ENCODE measurements around the gene IL17D.
"Not testable (repeated sequence)": the region's sequence is repeated elsewhere in the genome, so short reads cannot be mapped to it uniquely, and the experiment has no call there.

The IL17D gene

DNA sequence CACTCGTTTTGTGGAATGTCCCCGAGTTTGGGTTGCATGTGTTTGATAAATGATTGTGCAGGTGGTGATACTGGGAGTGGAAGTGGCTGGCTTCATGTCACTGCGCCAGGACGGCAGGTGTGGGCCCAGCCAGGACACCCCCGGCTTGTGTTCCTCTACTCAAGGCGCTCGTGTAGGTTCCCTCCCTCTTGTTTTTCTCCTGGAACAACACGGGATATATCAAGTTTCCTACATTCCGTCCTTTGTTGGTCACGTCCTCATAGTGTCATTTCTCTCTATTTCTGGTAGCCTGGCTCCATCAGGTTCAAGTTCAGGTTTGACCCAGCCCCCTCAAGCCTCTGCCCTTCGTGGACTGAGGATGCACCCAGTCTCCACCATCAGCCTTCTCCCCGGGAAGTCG, 16.3 kb downstream of the IL17D start:
- H3K27me3 ChIP-seq (ENCODE audit: control insufficient read depth, insufficient read depth, low read length) = peaks cover 31% of the 10 kb centered on the region
- no peaks in the 10 kb centered on the region for H3K9me3 ChIP-seq (ENCODE audit: control insufficient read depth, insufficient read depth, low read length)
- no peak overlapping the region for H3K9ac ChIP-seq (ENCODE audit: low read depth, low read length)
- H3K4me3 ChIP-seq (ENCODE audit: low read depth, low read length) = no peak overlapping the region
- no peaks in the 10 kb centered on the region for H3K36me3 ChIP-seq (ENCODE audit: control insufficient read depth, insufficient read depth, low read length)
- peaks cover 5% of the 10 kb centered on the region; the same call in 1 of the 2 replicates for H3K4me1 ChIP-seq (ENCODE audit: control insufficient read depth, insufficient read depth, low read length)
- H3K27ac ChIP-seq (ENCODE audit: low read depth, low read length) = no peak overlapping the region

DNA sequence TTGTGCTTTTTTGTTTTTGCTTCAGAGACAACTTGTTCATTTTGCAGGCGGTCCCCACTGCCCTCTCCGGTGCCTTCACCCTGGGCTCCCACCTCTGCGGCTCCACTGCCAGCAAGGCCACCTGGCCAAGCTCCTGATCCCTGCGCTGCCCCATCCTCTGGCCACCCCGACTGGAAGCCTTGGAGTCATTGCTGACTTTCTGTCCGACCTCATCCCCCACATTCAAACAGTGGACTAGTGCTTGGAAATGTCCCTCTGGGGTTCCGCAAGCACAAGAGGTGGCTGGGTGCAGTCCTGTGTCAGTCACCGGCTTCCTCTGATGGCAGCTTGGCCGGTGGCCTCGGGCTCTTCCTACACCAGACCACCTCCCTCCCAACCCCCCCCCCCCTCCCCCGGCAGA, 17.0 kb downstream of the IL17D start:
- Histone ChIP-seq H3K9ac (ENCODE audit: low read depth, low read length) (no peak overlapping the region), H3K36me3 (ENCODE audit: control insufficient read depth, insufficient read depth, low read length) (no peaks in the 10 kb centered on the region), H3K27me3 (ENCODE audit: control insufficient read depth, insufficient read depth, low read length) (peaks cover 31% of the 10 kb centered on the region), H3K4me3 (ENCODE audit: low read depth, low read length) (no peak overlapping the region), H3K4me1 (ENCODE audit: control insufficient read depth, insufficient read depth, low read length) (peaks cover 5% of the 10 kb centered on the region; the same call in 1 of the 2 replicates), H3K9me3 (ENCODE audit: control insufficient read depth, insufficient read depth, low read length) (no peaks in the 10 kb centered on the region), H3K27ac (ENCODE audit: low read depth, low read length) (no peak overlapping the region)

DNA sequence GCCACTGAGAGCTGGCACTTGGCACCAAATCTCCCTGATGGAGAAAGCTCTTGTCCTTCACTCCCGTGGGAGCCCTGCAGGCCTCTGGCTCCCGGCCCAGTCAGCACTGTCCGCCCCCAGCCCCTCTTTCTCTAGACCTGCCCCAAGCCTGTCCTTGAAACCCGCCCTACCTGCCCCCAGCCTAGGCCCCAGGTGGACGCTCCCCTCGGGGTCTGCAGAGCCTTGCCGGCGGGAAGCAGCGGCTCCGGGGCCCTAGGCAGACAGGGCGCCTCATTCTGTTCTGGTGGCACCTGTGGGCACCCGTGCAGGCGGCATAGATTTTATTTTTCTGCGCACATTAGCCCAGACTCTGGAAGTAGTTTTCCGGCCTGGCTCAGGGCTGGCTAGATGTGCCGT, 17.6 kb downstream of the IL17D start:
- no peaks in the 10 kb centered on the region for H3K36me3 ChIP-seq (ENCODE audit: control insufficient read depth, insufficient read depth, low read length)
- peak overlapping the region; percentile 62; the same call in 1 of the 2 replicates for H3K4me3 ChIP-seq (ENCODE audit: low read depth, low read length)
- no peaks in the 10 kb centered on the region for H3K9me3 ChIP-seq (ENCODE audit: control insufficient read depth, insufficient read depth, low read length)
- H3K27ac ChIP-seq (ENCODE audit: low read depth, low read length) = no peak overlapping the region
- peaks cover 31% of the 10 kb centered on the region for H3K27me3 ChIP-seq (ENCODE audit: control insufficient read depth, insufficient read depth, low read length)
- H3K4me1 ChIP-seq (ENCODE audit: control insufficient read depth, insufficient read depth, low read length) = peaks cover 5% of the 10 kb centered on the region; the same call in 1 of the 2 replicates
- no peak overlapping the region for H3K9ac ChIP-seq (ENCODE audit: low read depth, low read length)

DNA sequence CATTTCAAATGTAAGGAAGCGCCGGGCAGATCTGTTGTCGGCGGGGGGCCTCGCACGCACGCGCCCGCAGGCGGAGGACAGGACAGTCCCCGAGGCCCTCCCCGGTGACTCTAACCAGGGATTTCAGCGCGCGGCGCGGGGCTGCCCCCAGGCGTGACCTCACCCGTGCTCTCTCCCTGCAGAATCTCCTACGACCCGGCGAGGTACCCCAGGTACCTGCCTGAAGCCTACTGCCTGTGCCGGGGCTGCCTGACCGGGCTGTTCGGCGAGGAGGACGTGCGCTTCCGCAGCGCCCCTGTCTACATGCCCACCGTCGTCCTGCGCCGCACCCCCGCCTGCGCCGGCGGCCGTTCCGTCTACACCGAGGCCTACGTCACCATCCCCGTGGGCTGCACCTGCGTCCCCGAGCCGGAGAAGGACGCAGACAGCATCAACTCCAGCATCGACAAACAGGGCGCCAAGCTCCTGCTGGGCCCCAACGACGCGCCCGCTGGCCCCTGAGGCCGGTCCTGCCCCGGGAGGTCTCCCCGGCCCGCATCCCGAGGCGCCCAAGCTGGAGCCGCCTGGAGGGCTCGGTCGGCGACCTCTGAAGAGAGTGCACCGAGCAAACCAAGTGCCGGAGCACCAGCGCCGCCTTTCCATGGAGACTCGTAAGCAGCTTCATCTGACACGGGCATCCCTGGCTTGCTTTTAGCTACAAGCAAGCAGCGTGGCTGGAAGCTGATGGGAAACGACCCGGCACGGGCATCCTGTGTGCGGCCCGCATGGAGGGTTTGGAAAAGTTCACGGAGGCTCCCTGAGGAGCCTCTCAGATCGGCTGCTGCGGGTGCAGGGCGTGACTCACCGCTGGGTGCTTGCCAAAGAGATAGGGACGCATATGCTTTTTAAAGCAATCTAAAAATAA, 18.2 kb downstream of the IL17D start:
- Histone ChIP-seq H3K9ac (ENCODE audit: low read depth, low read length) (peak overlapping the region; percentile 31; the same call in 1 of the 2 replicates), H3K27me3 (ENCODE audit: control insufficient read depth, insufficient read depth, low read length) (peaks cover 31% of the 10 kb centered on the region), H3K27ac (ENCODE audit: low read depth, low read length) (no peak overlapping the region), H3K36me3 (ENCODE audit: control insufficient read depth, insufficient read depth, low read length) (no peaks in the 10 kb centered on the region), H3K4me3 (ENCODE audit: low read depth, low read length) (peak overlapping the region; percentile 62), H3K9me3 (ENCODE audit: control insufficient read depth, insufficient read depth, low read length) (no peaks in the 10 kb centered on the region), H3K4me1 (ENCODE audit: control insufficient read depth, insufficient read depth, low read length) (peaks cover 5% of the 10 kb centered on the region; the same call in 1 of the 2 replicates)

DNA sequence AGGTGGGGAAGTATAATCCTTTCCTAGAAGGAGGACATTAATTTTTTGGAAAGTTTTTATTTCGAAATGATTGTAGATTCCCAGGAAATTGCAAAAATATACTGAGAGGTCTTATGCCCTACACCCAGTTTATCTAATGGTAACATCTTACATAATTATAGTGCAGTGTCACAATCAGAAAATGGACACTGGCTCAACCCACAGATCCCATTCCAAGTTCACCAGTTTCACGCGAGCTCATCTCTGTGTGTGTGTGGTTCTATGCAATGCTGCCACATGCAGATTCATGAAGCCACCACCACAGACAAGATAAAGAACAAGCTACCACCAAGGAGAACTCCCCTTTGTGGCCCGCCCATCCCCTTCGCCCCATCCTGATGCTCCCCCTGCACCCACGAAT, 24.4 kb downstream of the IL17D start:
- H3K27ac ChIP-seq (ENCODE audit: low read depth, low read length) = no peak overlapping the region
- no peak overlapping the region for H3K9ac ChIP-seq (ENCODE audit: low read depth, low read length)
- no peaks in the 10 kb centered on the region for H3K36me3 ChIP-seq (ENCODE audit: control insufficient read depth, insufficient read depth, low read length)
- H3K27me3 ChIP-seq (ENCODE audit: control insufficient read depth, insufficient read depth, low read length) = peaks cover 5% of the 10 kb centered on the region
- no peaks in the 10 kb centered on the region for H3K9me3 ChIP-seq (ENCODE audit: control insufficient read depth, insufficient read depth, low read length)
- H3K4me1 ChIP-seq (ENCODE audit: control insufficient read depth, insufficient read depth, low read length) = no peaks in the 10 kb centered on the region
- no peak overlapping the region for H3K4me3 ChIP-seq (ENCODE audit: low read depth, low read length)

DNA sequence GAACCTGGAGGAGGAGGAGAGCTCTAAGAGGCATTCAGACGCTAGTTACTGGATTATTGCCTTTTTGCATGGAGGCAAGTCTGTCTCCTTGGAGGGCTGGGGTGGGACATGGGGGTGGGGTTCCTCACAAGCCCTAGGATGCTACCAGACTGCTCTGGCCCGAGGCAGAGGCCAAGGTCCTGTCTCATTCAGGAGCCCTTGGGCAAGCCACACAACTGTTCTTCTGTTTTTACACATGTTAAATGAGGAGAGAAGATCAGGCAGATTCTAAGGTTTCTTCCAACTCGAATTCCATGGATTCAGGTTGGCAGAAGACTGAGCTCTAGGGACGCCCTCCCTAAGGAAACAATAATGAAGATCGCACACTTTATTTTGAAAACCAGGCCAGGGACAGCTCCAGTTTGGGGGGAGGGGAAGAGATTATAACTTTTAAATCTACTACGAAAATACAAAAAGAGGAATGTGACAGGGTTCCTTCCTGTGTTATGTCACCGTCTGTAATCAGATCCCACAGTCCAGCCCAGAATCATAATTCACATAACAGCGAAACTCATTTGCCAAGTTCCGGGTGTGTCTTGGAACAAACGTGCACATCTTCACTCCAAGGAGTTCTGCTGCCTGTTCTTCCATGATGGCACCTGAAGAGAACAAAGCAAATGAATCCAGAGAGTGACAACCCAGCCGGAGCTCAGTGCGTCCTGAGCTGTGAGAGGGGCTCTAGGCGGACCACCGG, 25.2 kb downstream of the IL17D start:
- Histone ChIP-seq H3K9ac (ENCODE audit: low read depth, low read length) (no peak overlapping the region), H3K27ac (ENCODE audit: low read depth, low read length) (no peak overlapping the region), H3K9me3 (ENCODE audit: control insufficient read depth, insufficient read depth, low read length) (no peaks in the 10 kb centered on the region), H3K27me3 (ENCODE audit: control insufficient read depth, insufficient read depth, low read length) (no peaks in the 10 kb centered on the region), H3K36me3 (ENCODE audit: control insufficient read depth, insufficient read depth, low read length) (no peaks in the 10 kb centered on the region), H3K4me3 (ENCODE audit: low read depth, low read length) (no peak overlapping the region), H3K4me1 (ENCODE audit: control insufficient read depth, insufficient read depth, low read length) (no peaks in the 10 kb centered on the region)

DNA sequence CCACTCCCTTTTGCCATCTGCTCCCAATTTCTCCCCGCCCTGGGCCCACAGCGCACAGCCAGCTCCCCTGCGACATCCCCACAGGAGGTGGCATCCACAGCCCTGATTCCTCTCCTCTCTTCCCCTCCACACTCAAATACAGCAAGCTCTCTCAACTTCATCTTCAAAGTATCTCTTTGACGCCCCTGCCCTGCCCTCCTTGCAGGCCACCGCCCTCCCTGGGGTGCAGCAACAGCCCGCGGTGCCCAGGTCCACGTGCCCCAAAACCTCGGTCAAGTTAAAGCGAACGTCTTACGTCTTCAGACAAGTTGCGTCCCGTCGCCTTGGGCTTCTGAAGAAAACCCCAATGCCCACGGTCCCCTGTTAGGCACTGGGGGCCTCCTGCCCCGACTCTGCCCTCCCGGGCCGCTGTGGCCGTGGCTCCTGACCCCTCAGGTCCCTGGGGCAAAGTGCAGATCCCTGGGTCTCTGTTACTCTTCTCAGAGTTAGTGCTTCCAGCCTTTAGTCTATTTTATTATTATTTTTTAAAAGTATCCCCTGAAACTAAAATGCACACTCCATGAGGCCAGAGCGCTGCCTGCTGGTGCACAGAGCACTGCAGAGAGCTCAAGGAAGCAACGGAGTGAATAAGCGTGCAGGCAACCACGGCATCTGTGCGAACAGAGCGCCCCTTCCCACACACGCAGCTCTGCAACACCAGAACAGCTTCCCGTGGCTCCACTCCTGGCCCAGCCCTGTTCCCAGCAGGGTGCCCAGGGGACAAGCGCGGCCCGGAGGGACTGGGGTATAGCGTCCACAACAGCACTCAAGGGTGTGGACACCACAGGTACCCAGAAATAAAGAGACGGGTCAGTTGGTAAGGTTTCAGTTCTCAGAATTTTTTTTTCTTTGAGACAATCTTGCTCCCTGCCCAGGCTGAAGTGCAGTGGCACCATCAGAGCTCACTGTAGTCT, 26.4 kb downstream of the IL17D start:
- no peaks in the 10 kb centered on the region for H3K9me3 ChIP-seq (ENCODE audit: control insufficient read depth, insufficient read depth, low read length)
- no peak overlapping the region for H3K27ac ChIP-seq (ENCODE audit: low read depth, low read length)
- H3K4me1 ChIP-seq (ENCODE audit: control insufficient read depth, insufficient read depth, low read length) = no peaks in the 10 kb centered on the region
- H3K9ac ChIP-seq (ENCODE audit: low read depth, low read length) = no peak overlapping the region
- H3K36me3 ChIP-seq (ENCODE audit: control insufficient read depth, insufficient read depth, low read length) = no peaks in the 10 kb centered on the region
- H3K4me3 ChIP-seq (ENCODE audit: low read depth, low read length) = no peak overlapping the region
- no peaks in the 10 kb centered on the region for H3K27me3 ChIP-seq (ENCODE audit: control insufficient read depth, insufficient read depth, low read length)

DNA sequence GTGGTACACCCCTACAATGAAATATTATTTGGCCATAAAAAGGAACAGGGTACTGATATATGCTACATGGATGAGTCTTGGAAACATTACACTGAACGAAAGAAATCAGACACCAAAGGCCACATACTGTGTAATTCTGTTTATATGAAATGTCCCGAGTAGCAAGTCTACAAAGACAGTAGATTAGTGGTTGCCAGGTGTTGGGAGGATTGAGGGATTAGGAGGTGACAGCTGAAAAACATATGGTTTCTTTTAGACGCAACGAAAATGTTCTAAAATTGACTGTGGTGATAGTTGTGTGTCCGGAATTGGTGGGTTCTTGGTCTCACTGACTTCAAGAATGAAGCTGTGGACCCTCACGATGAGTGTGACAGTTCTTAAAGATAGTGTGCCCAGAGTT, 35.1 kb downstream of the IL17D start:
- no peaks in the 10 kb centered on the region for H3K9me3 ChIP-seq (ENCODE audit: control insufficient read depth, insufficient read depth, low read length)
- H3K27ac ChIP-seq (ENCODE audit: low read depth, low read length) = no peak overlapping the region
- H3K27me3 ChIP-seq (ENCODE audit: control insufficient read depth, insufficient read depth, low read length) = no peaks in the 10 kb centered on the region
- H3K9ac ChIP-seq (ENCODE audit: low read depth, low read length) = no peak overlapping the region
- no peaks in the 10 kb centered on the region for H3K4me1 ChIP-seq (ENCODE audit: control insufficient read depth, insufficient read depth, low read length)
- H3K36me3 ChIP-seq (ENCODE audit: control insufficient read depth, insufficient read depth, low read length) = no peaks in the 10 kb centered on the region
- H3K4me3 ChIP-seq (ENCODE audit: low read depth, low read length) = no peak overlapping the region

DNA sequence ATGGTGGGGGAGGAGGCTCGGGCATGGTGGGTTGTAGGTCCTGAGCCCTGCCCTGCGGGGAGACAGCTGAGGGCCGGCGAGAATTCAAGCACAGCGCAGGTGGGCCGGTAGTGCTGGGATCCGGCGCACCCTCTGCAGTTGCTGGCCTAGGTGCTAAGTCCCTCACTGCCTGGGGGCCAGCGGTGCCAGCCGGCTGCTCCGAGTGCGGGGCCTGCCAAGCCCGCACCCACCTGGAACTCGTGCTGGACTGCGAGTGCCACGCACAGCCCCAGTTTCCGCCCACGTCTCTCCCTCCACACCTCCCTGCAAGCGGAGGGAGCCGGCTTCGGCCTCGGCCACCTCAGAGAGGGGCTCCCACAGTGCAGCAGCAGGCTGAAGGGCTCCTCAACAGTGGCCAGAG, 36.5 kb downstream of the IL17D start:
- no peaks in the 10 kb centered on the region for H3K36me3 ChIP-seq (ENCODE audit: control insufficient read depth, insufficient read depth, low read length)
- H3K4me1 ChIP-seq (ENCODE audit: control insufficient read depth, insufficient read depth, low read length) = no peaks in the 10 kb centered on the region
- H3K9me3 ChIP-seq (ENCODE audit: control insufficient read depth, insufficient read depth, low read length) = no peaks in the 10 kb centered on the region
- H3K27me3 ChIP-seq (ENCODE audit: control insufficient read depth, insufficient read depth, low read length) = no peaks in the 10 kb centered on the region
- no peak overlapping the region for H3K27ac ChIP-seq (ENCODE audit: low read depth, low read length)
- no peak overlapping the region for H3K9ac ChIP-seq (ENCODE audit: low read depth, low read length)
- no peak overlapping the region for H3K4me3 ChIP-seq (ENCODE audit: low read depth, low read length)

DNA sequence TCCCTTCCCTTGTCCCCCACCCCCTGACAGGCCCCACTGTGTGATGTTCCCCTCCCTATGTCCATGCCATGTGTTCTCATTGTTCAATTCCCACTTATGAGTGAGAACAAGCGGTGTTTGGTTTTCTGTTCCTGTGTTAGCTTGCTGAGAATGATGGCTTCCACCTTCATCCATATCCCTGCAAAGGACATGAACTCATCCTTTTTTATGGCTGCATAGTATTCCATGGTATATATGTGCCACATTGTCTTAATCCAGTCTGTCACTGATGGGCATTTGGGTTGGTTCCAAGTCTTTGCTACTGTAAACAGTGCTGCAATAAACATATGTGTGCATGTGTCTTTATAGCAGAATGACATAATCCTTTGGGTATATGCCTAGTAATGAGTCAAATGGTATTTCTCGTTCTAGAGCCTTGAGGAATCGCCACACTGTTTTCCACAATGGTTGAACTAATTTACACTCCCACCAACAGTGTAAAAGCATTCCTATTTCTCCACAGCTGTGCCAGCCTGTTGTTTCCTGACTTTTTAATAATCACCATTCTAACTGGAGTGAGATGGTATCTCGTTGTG, 40.4 kb downstream of the IL17D start:
- not testable (repeated sequence) for H3K9ac ChIP-seq (ENCODE audit: low read depth, low read length); H3K27ac ChIP-seq (ENCODE audit: low read depth, low read length)

More for the DNA sequence above, 40.4 kb downstream of the IL17D start:
- not testable (repeated sequence) for H3K36me3 ChIP-seq (ENCODE audit: control insufficient read depth, insufficient read depth, low read length); H3K4me3 ChIP-seq (ENCODE audit: low read depth, low read length); H3K27me3 ChIP-seq (ENCODE audit: control insufficient read depth, insufficient read depth, low read length); H3K9me3 ChIP-seq (ENCODE audit: control insufficient read depth, insufficient read depth, low read length); H3K4me1 ChIP-seq (ENCODE audit: control insufficient read depth, insufficient read depth, low read length)

Data from HUES48 (cell line).